ENCODE results near the gene PDE4B.

- TF ChIP-seq CTCF (IDR thresholded peaks at IDR 0.05; ENCODE audit: insufficient read depth, low read depth, low read length) = no peak
- TF ChIP-seq EZH2 (IDR thresholded peaks at IDR 0.05; ENCODE audit: insufficient read depth, low read length) = no peak
Observed at GRCh38 chr1:66303646-66304045, 511.0 kb downstream of the PDE4B start.
